HEK293 (cell line): ENCODE data around the gene CNP.
A peak's percentile ranks its signal among the peaks of the same experiment; 100 is the strongest.

ENCODE experiments used
- HOXC10 ChIP-seq: sonication (generic); formaldehyde crosslinking; IDR thresholded peaks from 2 replicates; pipeline ENCODE4 v1.8.1; 2023; ENCODE audit warnings: mild to moderate bottlenecking, missing genetic modification reagents
- SP2 ChIP-seq: fragments of 450-650 bp; formaldehyde crosslinking; IDR thresholded peaks from 2 replicates; pipeline ENCODE4 v1.5.1; 2016; ENCODE audit warnings: missing biosample characterization, missing genetic modification characterization
- SP7 ChIP-seq: fragments of 450-650 bp; formaldehyde crosslinking; IDR thresholded peaks from 2 replicates; pipeline ENCODE4 v1.5.1; 2016; ENCODE audit warnings: missing biosample characterization, missing genetic modification characterization
- ZBTB7A ChIP-seq: fragments of 450-650 bp; formaldehyde crosslinking; IDR thresholded peaks from 2 replicates; pipeline ENCODE4 v1.5.1; 2016; ENCODE audit warnings: low read depth, missing biosample characterization, missing genetic modification characterization
- ZFHX2 ChIP-seq: fragments of 450-650 bp; formaldehyde crosslinking; conservative IDR thresholded peaks from 2 replicates; pipeline ENCODE4 v1.5.1; 2016; ENCODE audit warnings: missing biosample characterization, missing genetic modification characterization
- ZFP37 ChIP-seq: fragments of 450-650 bp; formaldehyde crosslinking; IDR thresholded peaks from 2 replicates; pipeline ENCODE4 v1.5.1; 2016; ENCODE audit warnings: missing biosample characterization, missing genetic modification characterization
- ZNF133 ChIP-seq: fragments of 450-650 bp; formaldehyde crosslinking; IDR thresholded peaks from 2 replicates; pipeline ENCODE4 v1.5.1; 2016; ENCODE audit warnings: missing biosample characterization, missing genetic modification characterization
- ZNF157 ChIP-seq: fragments of 450-650 bp; formaldehyde crosslinking; IDR thresholded peaks from 2 replicates; pipeline ENCODE4 v1.5.1; 2016; ENCODE audit warnings: missing biosample characterization, missing genetic modification characterization
- ZNF202 ChIP-seq: fragments of 450-650 bp; formaldehyde crosslinking; IDR thresholded peaks from 2 replicates; pipeline ENCODE4 v1.5.1; 2016; ENCODE audit warnings: missing biosample characterization, missing genetic modification characterization, borderline replicate concordance
- ZNF501 ChIP-seq: fragments of 450-650 bp; formaldehyde crosslinking; IDR thresholded peaks from 2 replicates; pipeline ENCODE4 v1.5.1; 2016; ENCODE audit warnings: missing biosample characterization, missing genetic modification characterization
- ZNF521 ChIP-seq: fragments of 450-650 bp; formaldehyde crosslinking; IDR thresholded peaks from 2 replicates; pipeline ENCODE4 v1.5.1; 2017; ENCODE audit warnings: missing biosample characterization, mild to moderate bottlenecking, missing genetic modification characterization
- ZNF549 ChIP-seq: fragments of 450-650 bp; IDR thresholded peaks from 2 replicates; pipeline ENCODE4 v1.5.1; 2018; ENCODE audit warnings: missing biosample characterization, missing genetic modification characterization, mild to moderate bottlenecking, inconsistent platforms, moderate library complexity
- ZNF585B ChIP-seq: fragments of 450-650 bp; formaldehyde crosslinking; IDR thresholded peaks from 2 replicates; pipeline ENCODE4 v1.5.1; 2016; ENCODE audit warnings: missing biosample characterization, missing genetic modification characterization
- ZNF664 ChIP-seq: fragments of 450-650 bp; formaldehyde crosslinking; IDR thresholded peaks from 2 replicates; pipeline ENCODE4 v1.5.1; 2016; ENCODE audit warnings: missing biosample characterization, missing genetic modification characterization
- ZNF843 ChIP-seq: fragments of 450-650 bp; formaldehyde crosslinking; IDR thresholded peaks from 2 replicates; pipeline ENCODE4 v1.5.1; 2016; ENCODE audit warnings: missing biosample characterization, missing genetic modification characterization
- TF ChIP-seq, protein P1 (sequence below): fragments of 450-650 bp; formaldehyde crosslinking; IDR thresholded peaks from 2 replicates; pipeline ENCODE4 v1.5.1; 2017; ENCODE audit warnings: missing biosample characterization, missing genetic modification characterization
- TF ChIP-seq, protein P2 (sequence below): fragments of 450-650 bp; formaldehyde crosslinking; IDR thresholded peaks from 2 replicates; pipeline ENCODE4 v1.5.1; 2016; ENCODE audit warnings: missing biosample characterization, missing genetic modification characterization
- TF ChIP-seq, protein P3 (sequence below): fragments of 450-650 bp; formaldehyde crosslinking; IDR thresholded peaks from 2 replicates; pipeline ENCODE4 v1.5.1; 2016; ENCODE audit warnings: missing biosample characterization, missing genetic modification characterization
- TF ChIP-seq, protein P4 (sequence below): fragments of 450-650 bp; IDR thresholded peaks from 2 replicates; pipeline ENCODE4 v1.5.1; 2018; ENCODE audit warnings: missing biosample characterization, mild to moderate bottlenecking, missing genetic modification characterization
- TF ChIP-seq, protein P5 (sequence below): fragments of 450-650 bp; formaldehyde crosslinking; IDR thresholded peaks from 2 replicates; pipeline ENCODE4 v1.5.1; 2016; ENCODE audit warnings: missing biosample characterization, missing genetic modification characterization
- TF ChIP-seq, protein P6 (sequence below): fragments of 450-650 bp; formaldehyde crosslinking; IDR thresholded peaks from 2 replicates; pipeline ENCODE4 v1.5.1; 2016; ENCODE audit warnings: missing biosample characterization, missing genetic modification characterization
- TF ChIP-seq, protein P7 (sequence below): fragments of 450-650 bp; formaldehyde crosslinking; IDR thresholded peaks from 2 replicates; pipeline ENCODE4 v1.5.1; 2016; ENCODE audit warnings: missing biosample characterization, missing genetic modification characterization, low read depth
- TF ChIP-seq, protein P8 (sequence below): fragments of 450-650 bp; formaldehyde crosslinking; IDR thresholded peaks from 2 replicates; pipeline ENCODE4 v1.5.1; 2016; ENCODE audit warnings: missing biosample characterization, missing genetic modification characterization
- TF ChIP-seq, protein P9 (sequence below): fragments of 450-650 bp; formaldehyde crosslinking; IDR thresholded peaks from 2 replicates; pipeline ENCODE4; 2016; ENCODE audit warnings: missing biosample characterization, missing genetic modification characterization

Gene CNP

DNA sequence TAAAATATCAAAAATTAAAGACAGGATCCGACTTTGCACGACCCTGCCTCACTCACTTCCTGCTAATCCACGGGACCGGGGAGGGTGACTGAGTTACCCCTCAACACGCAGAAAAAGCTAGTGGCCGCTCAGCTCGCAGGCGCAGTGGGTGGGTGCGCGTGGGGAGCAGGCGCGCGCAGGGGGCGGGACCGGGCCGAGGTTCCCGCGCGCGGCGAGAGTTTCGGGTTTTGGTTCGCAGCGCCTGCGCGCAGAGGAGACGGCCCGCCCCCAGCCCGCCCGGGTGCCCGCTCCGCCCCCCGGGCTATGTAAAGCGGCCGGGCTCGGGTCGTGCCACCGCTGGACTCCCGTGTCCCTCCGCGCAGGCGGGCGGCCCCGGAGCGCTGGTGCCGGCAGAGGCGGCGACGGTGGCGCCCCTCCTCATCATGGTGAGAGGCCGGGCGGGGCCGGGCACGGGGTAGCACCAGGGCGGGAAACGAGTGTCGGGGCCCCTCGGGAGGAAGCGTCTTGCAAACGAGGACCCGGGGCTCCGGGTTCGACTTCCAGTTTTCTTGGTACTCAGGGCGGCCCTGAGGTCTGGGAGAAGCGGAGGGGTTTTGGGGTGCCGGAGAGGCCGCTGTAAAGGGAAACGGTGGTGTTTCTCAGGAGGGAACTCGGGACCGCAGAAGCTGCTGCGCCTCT lies at the start of gene CNP (continued):
- TF ChIP-seq, protein P1, sequence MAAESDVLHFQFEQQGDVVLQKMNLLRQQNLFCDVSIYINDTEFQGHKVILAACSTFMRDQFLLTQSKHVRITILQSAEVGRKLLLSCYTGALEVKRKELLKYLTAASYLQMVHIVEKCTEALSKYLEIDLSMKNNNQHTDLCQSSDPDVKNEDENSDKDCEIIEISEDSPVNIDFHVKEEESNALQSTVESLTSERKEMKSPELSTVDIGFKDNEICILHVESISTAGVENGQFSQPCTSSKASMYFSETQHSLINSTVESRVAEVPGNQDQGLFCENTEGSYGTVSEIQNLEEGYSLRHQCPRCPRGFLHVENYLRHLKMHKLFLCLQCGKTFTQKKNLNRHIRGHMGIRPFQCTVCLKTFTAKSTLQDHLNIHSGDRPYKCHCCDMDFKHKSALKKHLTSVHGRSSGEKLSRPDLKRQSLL (tag by site-specific recombination), result no peak
- TF ChIP-seq, protein P2, sequence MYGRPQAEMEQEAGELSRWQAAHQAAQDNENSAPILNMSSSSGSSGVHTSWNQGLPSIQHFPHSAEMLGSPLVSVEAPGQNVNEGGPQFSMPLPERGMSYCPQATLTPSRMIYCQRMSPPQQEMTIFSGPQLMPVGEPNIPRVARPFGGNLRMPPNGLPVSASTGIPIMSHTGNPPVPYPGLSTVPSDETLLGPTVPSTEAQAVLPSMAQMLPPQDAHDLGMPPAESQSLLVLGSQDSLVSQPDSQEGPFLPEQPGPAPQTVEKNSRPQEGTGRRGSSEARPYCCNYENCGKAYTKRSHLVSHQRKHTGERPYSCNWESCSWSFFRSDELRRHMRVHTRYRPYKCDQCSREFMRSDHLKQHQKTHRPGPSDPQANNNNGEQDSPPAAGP (tag by site-specific recombination), result 0 out of 2 replicates have a peak, but pooled peaks have one; percentile 48
- no peak for TF ChIP-seq ZNF521
- TF ChIP-seq HOXC10 (CRISPR knock-in tag), result no peak
- TF ChIP-seq SP7 (tag by site-specific recombination), result no peak
- TF ChIP-seq ZFP37 (tag by site-specific recombination), result no peak
- TF ChIP-seq, protein P3, sequence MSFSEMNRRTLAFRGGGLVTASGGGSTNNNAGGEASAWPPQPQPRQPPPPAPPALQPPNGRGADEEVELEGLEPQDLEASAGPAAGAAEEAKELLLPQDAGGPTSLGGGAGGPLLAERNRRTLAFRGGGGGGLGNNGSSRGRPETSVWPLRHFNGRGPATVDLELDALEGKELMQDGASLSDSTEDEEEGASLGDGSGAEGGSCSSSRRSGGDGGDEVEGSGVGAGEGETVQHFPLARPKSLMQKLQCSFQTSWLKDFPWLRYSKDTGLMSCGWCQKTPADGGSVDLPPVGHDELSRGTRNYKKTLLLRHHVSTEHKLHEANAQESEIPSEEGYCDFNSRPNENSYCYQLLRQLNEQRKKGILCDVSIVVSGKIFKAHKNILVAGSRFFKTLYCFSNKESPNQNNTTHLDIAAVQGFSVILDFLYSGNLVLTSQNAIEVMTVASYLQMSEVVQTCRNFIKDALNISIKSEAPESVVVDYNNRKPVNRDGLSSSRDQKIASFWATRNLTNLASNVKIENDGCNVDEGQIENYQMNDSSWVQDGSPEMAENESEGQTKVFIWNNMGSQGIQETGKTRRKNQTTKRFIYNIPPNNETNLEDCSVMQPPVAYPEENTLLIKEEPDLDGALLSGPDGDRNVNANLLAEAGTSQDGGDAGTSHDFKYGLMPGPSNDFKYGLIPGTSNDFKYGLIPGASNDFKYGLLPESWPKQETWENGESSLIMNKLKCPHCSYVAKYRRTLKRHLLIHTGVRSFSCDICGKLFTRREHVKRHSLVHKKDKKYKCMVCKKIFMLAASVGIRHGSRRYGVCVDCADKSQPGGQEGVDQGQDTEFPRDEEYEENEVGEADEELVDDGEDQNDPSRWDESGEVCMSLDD, result no peak
- TF ChIP-seq, protein P4, sequence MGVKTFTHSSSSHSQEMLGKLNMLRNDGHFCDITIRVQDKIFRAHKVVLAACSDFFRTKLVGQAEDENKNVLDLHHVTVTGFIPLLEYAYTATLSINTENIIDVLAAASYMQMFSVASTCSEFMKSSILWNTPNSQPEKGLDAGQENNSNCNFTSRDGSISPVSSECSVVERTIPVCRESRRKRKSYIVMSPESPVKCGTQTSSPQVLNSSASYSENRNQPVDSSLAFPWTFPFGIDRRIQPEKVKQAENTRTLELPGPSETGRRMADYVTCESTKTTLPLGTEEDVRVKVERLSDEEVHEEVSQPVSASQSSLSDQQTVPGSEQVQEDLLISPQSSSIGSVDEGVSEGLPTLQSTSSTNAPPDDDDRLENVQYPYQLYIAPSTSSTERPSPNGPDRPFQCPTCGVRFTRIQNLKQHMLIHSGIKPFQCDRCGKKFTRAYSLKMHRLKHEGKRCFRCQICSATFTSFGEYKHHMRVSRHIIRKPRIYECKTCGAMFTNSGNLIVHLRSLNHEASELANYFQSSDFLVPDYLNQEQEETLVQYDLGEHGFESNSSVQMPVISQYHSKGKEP, result 0 out of 2 replicates have a peak, but pooled peaks have one; percentile 7
- TF ChIP-seq, protein P5, sequence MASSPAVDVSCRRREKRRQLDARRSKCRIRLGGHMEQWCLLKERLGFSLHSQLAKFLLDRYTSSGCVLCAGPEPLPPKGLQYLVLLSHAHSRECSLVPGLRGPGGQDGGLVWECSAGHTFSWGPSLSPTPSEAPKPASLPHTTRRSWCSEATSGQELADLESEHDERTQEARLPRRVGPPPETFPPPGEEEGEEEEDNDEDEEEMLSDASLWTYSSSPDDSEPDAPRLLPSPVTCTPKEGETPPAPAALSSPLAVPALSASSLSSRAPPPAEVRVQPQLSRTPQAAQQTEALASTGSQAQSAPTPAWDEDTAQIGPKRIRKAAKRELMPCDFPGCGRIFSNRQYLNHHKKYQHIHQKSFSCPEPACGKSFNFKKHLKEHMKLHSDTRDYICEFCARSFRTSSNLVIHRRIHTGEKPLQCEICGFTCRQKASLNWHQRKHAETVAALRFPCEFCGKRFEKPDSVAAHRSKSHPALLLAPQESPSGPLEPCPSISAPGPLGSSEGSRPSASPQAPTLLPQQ (tag by site-specific recombination), result peak; percentile 75; the same call in 1 of the 2 replicates
- TF ChIP-seq ZNF501 (tag by site-specific recombination), result no peak
- no peak for TF ChIP-seq ZNF843 (tag by site-specific recombination)
- TF ChIP-seq, protein P6, sequence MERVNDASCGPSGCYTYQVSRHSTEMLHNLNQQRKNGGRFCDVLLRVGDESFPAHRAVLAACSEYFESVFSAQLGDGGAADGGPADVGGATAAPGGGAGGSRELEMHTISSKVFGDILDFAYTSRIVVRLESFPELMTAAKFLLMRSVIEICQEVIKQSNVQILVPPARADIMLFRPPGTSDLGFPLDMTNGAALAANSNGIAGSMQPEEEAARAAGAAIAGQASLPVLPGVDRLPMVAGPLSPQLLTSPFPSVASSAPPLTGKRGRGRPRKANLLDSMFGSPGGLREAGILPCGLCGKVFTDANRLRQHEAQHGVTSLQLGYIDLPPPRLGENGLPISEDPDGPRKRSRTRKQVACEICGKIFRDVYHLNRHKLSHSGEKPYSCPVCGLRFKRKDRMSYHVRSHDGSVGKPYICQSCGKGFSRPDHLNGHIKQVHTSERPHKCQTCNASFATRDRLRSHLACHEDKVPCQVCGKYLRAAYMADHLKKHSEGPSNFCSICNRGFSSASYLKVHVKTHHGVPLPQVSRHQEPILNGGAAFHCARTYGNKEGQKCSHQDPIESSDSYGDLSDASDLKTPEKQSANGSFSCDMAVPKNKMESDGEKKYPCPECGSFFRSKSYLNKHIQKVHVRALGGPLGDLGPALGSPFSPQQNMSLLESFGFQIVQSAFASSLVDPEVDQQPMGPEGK (tag by site-specific recombination), result peak; percentile 66
- TF ChIP-seq, protein P7, sequence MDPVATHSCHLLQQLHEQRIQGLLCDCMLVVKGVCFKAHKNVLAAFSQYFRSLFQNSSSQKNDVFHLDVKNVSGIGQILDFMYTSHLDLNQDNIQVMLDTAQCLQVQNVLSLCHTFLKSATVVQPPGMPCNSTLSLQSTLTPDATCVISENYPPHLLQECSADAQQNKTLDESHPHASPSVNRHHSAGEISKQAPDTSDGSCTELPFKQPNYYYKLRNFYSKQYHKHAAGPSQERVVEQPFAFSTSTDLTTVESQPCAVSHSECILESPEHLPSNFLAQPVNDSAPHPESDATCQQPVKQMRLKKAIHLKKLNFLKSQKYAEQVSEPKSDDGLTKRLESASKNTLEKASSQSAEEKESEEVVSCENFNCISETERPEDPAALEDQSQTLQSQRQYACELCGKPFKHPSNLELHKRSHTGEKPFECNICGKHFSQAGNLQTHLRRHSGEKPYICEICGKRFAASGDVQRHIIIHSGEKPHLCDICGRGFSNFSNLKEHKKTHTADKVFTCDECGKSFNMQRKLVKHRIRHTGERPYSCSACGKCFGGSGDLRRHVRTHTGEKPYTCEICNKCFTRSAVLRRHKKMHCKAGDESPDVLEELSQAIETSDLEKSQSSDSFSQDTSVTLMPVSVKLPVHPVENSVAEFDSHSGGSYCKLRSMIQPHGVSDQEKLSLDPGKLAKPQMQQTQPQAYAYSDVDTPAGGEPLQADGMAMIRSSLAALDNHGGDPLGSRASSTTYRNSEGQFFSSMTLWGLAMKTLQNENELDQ (tag by site-specific recombination), result no peak
- TF ChIP-seq ZNF549, result no peak
- no peak for TF ChIP-seq ZNF585B (tag by site-specific recombination)
- TF ChIP-seq ZNF202, result no peak
- TF ChIP-seq ZNF664 (tag by site-specific recombination), result no peak
- TF ChIP-seq ZNF157 (tag by site-specific recombination), result no peak
- TF ChIP-seq SP2 (tag by site-specific recombination), result peak; percentile 65
- no peak for TF ChIP-seq ZNF133 (tag by site-specific recombination)
- TF ChIP-seq, protein P8, sequence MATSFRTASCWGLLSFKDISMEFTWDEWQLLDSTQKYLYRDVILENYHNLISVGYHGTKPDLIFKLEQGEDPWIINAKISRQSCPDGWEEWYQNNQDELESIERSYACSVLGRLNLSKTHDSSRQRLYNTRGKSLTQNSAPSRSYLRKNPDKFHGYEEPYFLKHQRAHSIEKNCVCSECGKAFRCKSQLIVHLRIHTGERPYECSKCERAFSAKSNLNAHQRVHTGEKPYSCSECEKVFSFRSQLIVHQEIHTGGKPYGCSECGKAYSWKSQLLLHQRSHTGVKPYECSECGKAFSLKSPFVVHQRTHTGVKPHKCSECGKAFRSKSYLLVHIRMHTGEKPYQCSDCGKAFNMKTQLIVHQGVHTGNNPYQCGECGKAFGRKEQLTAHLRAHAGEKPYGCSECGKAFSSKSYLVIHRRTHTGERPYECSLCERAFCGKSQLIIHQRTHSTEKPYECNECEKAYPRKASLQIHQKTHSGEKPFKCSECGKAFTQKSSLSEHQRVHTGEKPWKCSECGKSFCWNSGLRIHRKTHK (tag by site-specific recombination), result no peak
- TF ChIP-seq, protein P9, sequence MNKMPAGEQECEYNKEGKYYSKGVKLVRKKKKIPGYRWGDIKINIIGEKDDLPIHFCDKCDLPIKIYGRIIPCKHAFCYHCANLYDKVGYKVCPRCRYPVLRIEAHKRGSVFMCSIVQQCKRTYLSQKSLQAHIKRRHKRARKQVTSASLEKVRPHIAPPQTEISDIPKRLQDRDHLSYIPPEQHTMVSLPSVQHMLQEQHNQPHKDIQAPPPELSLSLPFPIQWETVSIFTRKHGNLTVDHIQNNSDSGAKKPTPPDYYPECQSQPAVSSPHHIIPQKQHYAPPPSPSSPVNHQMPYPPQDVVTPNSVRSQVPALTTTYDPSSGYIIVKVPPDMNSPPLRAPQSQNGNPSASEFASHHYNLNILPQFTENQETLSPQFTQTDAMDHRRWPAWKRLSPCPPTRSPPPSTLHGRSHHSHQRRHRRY (tag by site-specific recombination), result no peak
- peak; percentile 90 for TF ChIP-seq ZFHX2 (tag by site-specific recombination)
- TF ChIP-seq ZBTB7A, result no peak
